ENCODE results near the gene GPR37L1. TPM values are rescaled to one million over a fixed set of nuclear protein-coding genes. Genes with fewer than 3 reads are reported as not detected.

GPR37L1 gene
- total RNA-seq, 2 donors from 2014 or later: not detected

GRCh38 chr1:202117898-202118371 lies 4.8 kb upstream of the GPR37L1 start:
- Mint-ChIP-seq H3K27me3 (peaks cover 14% of the 10 kb centered on the region), H3K27ac (no peak overlapping the region), H3K4me1 (peaks cover 5% of the 10 kb centered on the region), H3K36me3 (ENCODE audit: low read depth) (no peaks in the 10 kb centered on the region), H3K4me3 (no peak overlapping the region)
- no peaks in the 10 kb centered on the region for H3K9me3 ChIP-seq (ENCODE audit: control insufficient read depth, low read length, poor library complexity, severe bottlenecking)
- no peak for DNase-seq
- ATAC-seq: no peak

GRCh38 chr1:202121006-202121405 lies 1.7 kb upstream of the GPR37L1 start:
- DNase-seq (no peak), ATAC-seq (no peak)
- peaks cover 28% of the 10 kb centered on the region for H3K27me3 Mint-ChIP-seq
- no peak overlapping the region for H3K4me3 Mint-ChIP-seq
- H3K27ac Mint-ChIP-seq: peak overlapping the region; percentile 27
- no peaks in the 10 kb centered on the region for H3K9me3 ChIP-seq (ENCODE audit: control insufficient read depth, low read length, poor library complexity, severe bottlenecking)
- H3K4me1 Mint-ChIP-seq: peaks cover 7% of the 10 kb centered on the region
- H3K36me3 Mint-ChIP-seq (ENCODE audit: low read depth): no peaks in the 10 kb centered on the region

- no peak for DNase-seq
- no peaks in the 10 kb centered on the region for H3K9me3 ChIP-seq (ENCODE audit: control insufficient read depth, low read length, poor library complexity, severe bottlenecking)
- Mint-ChIP-seq H3K4me1 (peaks cover 14% of the 10 kb centered on the region), H3K4me3 (no peak overlapping the region), H3K36me3 (ENCODE audit: low read depth) (no peaks in the 10 kb centered on the region), H3K27me3 (peaks cover 36% of the 10 kb centered on the region), H3K27ac (no peak overlapping the region)
- ATAC-seq: no peak
Measured at GRCh38 chr1:202123336-202123813, 658 bp downstream of the GPR37L1 start.

GRCh38 chr1:202124142-202124541 lies 1.4 kb downstream of the GPR37L1 start:
- H3K4me3 Mint-ChIP-seq: no peak overlapping the region
- H3K27me3 Mint-ChIP-seq: peaks cover 36% of the 10 kb centered on the region
- no peak overlapping the region for H3K27ac Mint-ChIP-seq
- no peak for ATAC-seq
- peaks cover 2% of the 10 kb centered on the region for H3K36me3 Mint-ChIP-seq (ENCODE audit: low read depth)
- H3K9me3 ChIP-seq (ENCODE audit: control insufficient read depth, low read length, poor library complexity, severe bottlenecking): no peaks in the 10 kb centered on the region
- peaks cover 17% of the 10 kb centered on the region for H3K4me1 Mint-ChIP-seq
- DNase-seq: no peak

GRCh38 chr1:202125611-202126010 lies 2.9 kb downstream of the GPR37L1 start:
- peaks cover 20% of the 10 kb centered on the region for H3K4me1 Mint-ChIP-seq
- no peak overlapping the region for H3K27ac Mint-ChIP-seq
- peaks cover 4% of the 10 kb centered on the region for H3K36me3 Mint-ChIP-seq (ENCODE audit: low read depth)
- no peak for ATAC-seq
- peaks cover 36% of the 10 kb centered on the region for H3K27me3 Mint-ChIP-seq
- no peak overlapping the region for H3K4me3 Mint-ChIP-seq
- H3K9me3 ChIP-seq (ENCODE audit: control insufficient read depth, low read length, poor library complexity, severe bottlenecking): no peaks in the 10 kb centered on the region
- no peak for DNase-seq

- Mint-ChIP-seq H3K27me3 (peaks cover 31% of the 10 kb centered on the region), H3K36me3 (ENCODE audit: low read depth) (peaks cover 4% of the 10 kb centered on the region), H3K27ac (no peak overlapping the region), H3K4me1 (peaks cover 18% of the 10 kb centered on the region), H3K4me3 (no peak overlapping the region)
- ATAC-seq (no peak), DNase-seq (no peak)
- H3K9me3 ChIP-seq (ENCODE audit: control insufficient read depth, low read length, poor library complexity, severe bottlenecking): no peaks in the 10 kb centered on the region
Measured at GRCh38 chr1:202126426-202126825, 3.7 kb downstream of the GPR37L1 start.

- Mint-ChIP-seq H3K36me3 (ENCODE audit: low read depth) (peaks cover 4% of the 10 kb centered on the region), H3K27me3 (peaks cover 25% of the 10 kb centered on the region), H3K27ac (no peak overlapping the region), H3K4me3 (no peak overlapping the region), H3K4me1 (peaks cover 15% of the 10 kb centered on the region)
- no peak for DNase-seq
- ATAC-seq: no peak
- H3K9me3 ChIP-seq (ENCODE audit: control insufficient read depth, low read length, poor library complexity, severe bottlenecking): no peaks in the 10 kb centered on the region
Measured at GRCh38 chr1:202127061-202127460, 4.3 kb downstream of the GPR37L1 start.

- Mint-ChIP-seq H3K27ac (no peak overlapping the region), H3K27me3 (peaks cover 21% of the 10 kb centered on the region), H3K36me3 (ENCODE audit: low read depth) (peaks cover 4% of the 10 kb centered on the region), H3K4me3 (no peak overlapping the region), H3K4me1 (peaks cover 18% of the 10 kb centered on the region)
- H3K9me3 ChIP-seq (ENCODE audit: control insufficient read depth, low read length, poor library complexity, severe bottlenecking): no peaks in the 10 kb centered on the region
- ATAC-seq: no peak
- no peak for DNase-seq
Measured at GRCh38 chr1:202127836-202128622, 5.3 kb downstream of the GPR37L1 start.

- no peaks in the 10 kb centered on the region for H3K9me3 ChIP-seq (ENCODE audit: control insufficient read depth, low read length, poor library complexity, severe bottlenecking)
- Mint-ChIP-seq H3K27me3 (peaks cover 8% of the 10 kb centered on the region), H3K4me1 (peaks cover 15% of the 10 kb centered on the region), H3K27ac (no peak overlapping the region), H3K4me3 (no peak overlapping the region), H3K36me3 (ENCODE audit: low read depth) (peaks cover 4% of the 10 kb centered on the region)
- no peak for DNase-seq
- no peak for ATAC-seq
Measured at GRCh38 chr1:202129453-202130296, 7.0 kb downstream of the GPR37L1 start.

GRCh38 chr1:202130297-202130721 lies 7.6 kb downstream of the GPR37L1 start:
- Mint-ChIP-seq H3K27me3 (peaks cover 8% of the 10 kb centered on the region), H3K4me1 (peaks cover 19% of the 10 kb centered on the region), H3K4me3 (no peak overlapping the region), H3K36me3 (ENCODE audit: low read depth) (peaks cover 4% of the 10 kb centered on the region), H3K27ac (no peak overlapping the region)
- DNase-seq: no peak
- H3K9me3 ChIP-seq (ENCODE audit: control insufficient read depth, low read length, poor library complexity, severe bottlenecking): no peaks in the 10 kb centered on the region
- no peak for ATAC-seq

GRCh38 chr1:202130816-202131522 lies 8.3 kb downstream of the GPR37L1 start:
- no peaks in the 10 kb centered on the region for H3K9me3 ChIP-seq (ENCODE audit: control insufficient read depth, low read length, poor library complexity, severe bottlenecking)
- Mint-ChIP-seq H3K4me3 (no peak overlapping the region), H3K27ac (no peak overlapping the region), H3K4me1 (peaks cover 19% of the 10 kb centered on the region), H3K36me3 (ENCODE audit: low read depth) (peaks cover 4% of the 10 kb centered on the region), H3K27me3 (peaks cover 8% of the 10 kb centered on the region)
- ATAC-seq (no peak), DNase-seq (no peak)

- Mint-ChIP-seq H3K4me1 (peaks cover 16% of the 10 kb centered on the region), H3K27ac (no peak overlapping the region), H3K36me3 (ENCODE audit: low read depth) (peaks cover 4% of the 10 kb centered on the region), H3K27me3 (peaks cover 7% of the 10 kb centered on the region), H3K4me3 (no peak overlapping the region)
- DNase-seq (no peak), ATAC-seq (no peak)
- H3K9me3 ChIP-seq (ENCODE audit: control insufficient read depth, low read length, poor library complexity, severe bottlenecking): no peaks in the 10 kb centered on the region
Measured at GRCh38 chr1:202131956-202132821, 9.5 kb downstream of the GPR37L1 start.
